KMS-11 (cell line): ENCODE measurements around the gene FMR1.

Source experiments
- H2AFZ ChIP-seq: fragments of 200-600 bp; sonication (generic); 2 replicates; pipeline ENCODE4 v1.6.1; 2016; ENCODE audit warnings: antibody characterized with exemption, mixed run types, low read depth
- H3K27ac ChIP-seq: fragments of 200-600 bp; sonication (generic); 2 replicates; pipeline ENCODE4 v1.6.1; 2016; ENCODE audit warnings: mild to moderate bottlenecking, mixed run types
- H3K27me3 ChIP-seq: fragments of 200-600 bp; sonication (generic); 2 replicates; pipeline ENCODE4 v1.6.1; 2017; ENCODE audit warnings: mild to moderate bottlenecking, low read depth, mixed run types, moderate library complexity; ENCODE audit not compliant: insufficient read depth
- H3K36me3 ChIP-seq: fragments of 200-600 bp; sonication (generic); 2 replicates; pipeline ENCODE4 v1.6.1; 2017; ENCODE audit warnings: mild to moderate bottlenecking, mixed run types; ENCODE audit not compliant: insufficient read depth
- H3K4me1 ChIP-seq: fragments of 200-600 bp; sonication (generic); 2 replicates; pipeline ENCODE4 v1.6.1; 2016; ENCODE audit warnings: mild to moderate bottlenecking, low read depth, mixed run types; ENCODE audit not compliant: poor library complexity, severe bottlenecking
- H3K4me2 ChIP-seq: fragments of 200-600 bp; sonication (generic); 2 replicates; pipeline ENCODE4 v1.7.0; 2016; ENCODE audit warnings: mild to moderate bottlenecking, mixed run types
- H3K4me3 ChIP-seq: fragments of 200-600 bp; sonication (generic); IDR thresholded peaks from 2 replicates; pipeline ENCODE4 v1.6.1; 2017; ENCODE audit warnings: low read depth, low read length, mixed read lengths; ENCODE audit not compliant: insufficient read depth
- H3K79me2 ChIP-seq: fragments of 200-600 bp; sonication (generic); 2 replicates; pipeline ENCODE4 v1.6.1; 2016; ENCODE audit warnings: low read depth, mixed run types; ENCODE audit not compliant: insufficient read depth
- H3K9ac ChIP-seq: fragments of 200-600 bp; sonication (generic); 2 replicates; pipeline ENCODE4 v1.6.1; 2016; ENCODE audit warnings: mild to moderate bottlenecking, mixed run types
- H4K20me1 ChIP-seq: fragments of 200-600 bp; sonication (generic); 2 replicates; pipeline ENCODE4 v1.6.1; 2016; ENCODE audit warnings: mild to moderate bottlenecking, mixed run types; ENCODE audit not compliant: insufficient read depth
- CTCF ChIP-seq: fragments of 200-600 bp; sonication (generic); conservative IDR thresholded peaks from 2 replicates; pipeline ENCODE4 v1.6.1; 2017; ENCODE audit warnings: low read depth, mild to moderate bottlenecking, antibody characterized with exemption, low read length, moderate library complexity, mixed read lengths

FMR1 gene

GRCh38 chrX:147910607-147911006 lies 1.1 kb upstream of the FMR1 start:
- Histone ChIP-seq H2AFZ (no peak overlapping the region), H3K9ac (no peak overlapping the region; the same call in 1 of the 2 replicates), H3K27me3 (no peaks in the 10 kb centered on the region), H3K4me1 (peaks cover 24% of the 10 kb centered on the region), H3K27ac (no peak overlapping the region), H3K79me2 (peaks cover 35% of the 10 kb centered on the region), H3K36me3 (no peaks in the 10 kb centered on the region), H3K4me3 (no peak overlapping the region), H3K4me2 (no peak overlapping the region; the same call in 1 of the 2 replicates), H4K20me1 (peaks cover 4% of the 10 kb centered on the region; the same call in 1 of the 2 replicates)
- TF ChIP-seq CTCF = no peak

GRCh38 chrX:147912093-147912801 lies 528 bp downstream of the FMR1 start:
- H3K4me1 ChIP-seq = peaks cover 27% of the 10 kb centered on the region
- H3K9ac ChIP-seq = peak overlapping the region; percentile 85
- H3K79me2 ChIP-seq = peaks cover 52% of the 10 kb centered on the region
- H3K27ac ChIP-seq = peak overlapping the region; percentile 89
- H4K20me1 ChIP-seq = peaks cover 4% of the 10 kb centered on the region; the same call in 1 of the 2 replicates
- no peaks in the 10 kb centered on the region for H3K27me3 ChIP-seq
- H3K4me3 ChIP-seq = no peak overlapping the region
- H2AFZ ChIP-seq = peak overlapping the region; percentile 52; the same call in 1 of the 2 replicates
- no peak for TF ChIP-seq CTCF
- no peaks in the 10 kb centered on the region for H3K36me3 ChIP-seq
- peak overlapping the region; percentile 62 for H3K4me2 ChIP-seq

GRCh38 chrX:147913570-147913969 lies 1.9 kb downstream of the FMR1 start:
- Histone ChIP-seq H3K4me2 (peak overlapping the region; percentile 62), H3K4me1 (peaks cover 27% of the 10 kb centered on the region), H3K79me2 (peaks cover 58% of the 10 kb centered on the region), H3K4me3 (no peak overlapping the region), H3K27ac (no peak overlapping the region), H2AFZ (no peak overlapping the region), H3K9ac (no peak overlapping the region), H3K36me3 (no peaks in the 10 kb centered on the region), H4K20me1 (peaks cover 4% of the 10 kb centered on the region; the same call in 1 of the 2 replicates), H3K27me3 (no peaks in the 10 kb centered on the region)
- no peak for TF ChIP-seq CTCF

GRCh38 chrX:147914591-147914990 lies 2.9 kb downstream of the FMR1 start:
- Histone ChIP-seq H3K4me3 (no peak overlapping the region), H3K36me3 (no peaks in the 10 kb centered on the region), H4K20me1 (peaks cover 4% of the 10 kb centered on the region; the same call in 1 of the 2 replicates), H3K4me1 (peaks cover 27% of the 10 kb centered on the region), H3K27me3 (no peaks in the 10 kb centered on the region), H3K27ac (no peak overlapping the region), H3K9ac (no peak overlapping the region), H3K79me2 (peaks cover 58% of the 10 kb centered on the region), H3K4me2 (peak overlapping the region; percentile 62; the same call in 1 of the 2 replicates), H2AFZ (no peak overlapping the region)
- no peak for TF ChIP-seq CTCF
